AG04449 (cell line): Measurements from ENCODE around the gene PLXDC2.

Experiments used
- CTCF ChIA-PET: fragments of 350-600 bp; formaldehyde crosslinking; extraction: SDS; loops from one replicate; lab custom pipeline; 2021; ENCODE audit warnings: antibody characterized with exemption; lab: Yijun Ruan, JAX
- POLR2A ChIA-PET: fragments of 400-600, 350-600 bp; formaldehyde crosslinking; extraction: SDS; loops from one replicate; lab custom pipeline; 2020; ENCODE audit warnings: antibody characterized with exemption, inconsistent platforms; lab: Yijun Ruan, JAX
- DNase-seq: peaks from one replicate; pipeline ENCODE4 v3.0.0-alpha.2; 2010; ENCODE audit warnings: low read depth, low spot score
- H3K4me3 ChIP-seq: 2 replicates; pipeline ENCODE4 v1.5.1; 2011; ENCODE audit warnings: low read depth, mild to moderate bottlenecking, control low read depth, low read length
- CTCF ChIP-seq: IDR thresholded peaks from one replicate; pipeline ENCODE4 v1.5.1; 2011; ENCODE audit warnings: mild to moderate bottlenecking, moderate library complexity, low read length, control low read depth, inconsistent platforms; ENCODE audit not compliant: insufficient read depth; ENCODE audit errors: missing control alignments

The PLXDC2 gene

GRCh38 chr10:19819419-19820033 is 3.3 kb downstream of the PLXDC2 start:
- ChIA-PET CTCF (interaction anchor here (0.6 to 0.9 kb wide), 2 partner anchors 12 to 15 kb away, joined by 3 to 4 read pairs; no protein-coding TSS in a partner anchor), POLR2A (no interaction called here)
- TF ChIP-seq CTCF: peak; percentile 40
- no peak overlapping the region for H3K4me3 ChIP-seq
- no peak for DNase-seq

- ChIA-PET POLR2A (no interaction called here), CTCF (no interaction called here)
- TF ChIP-seq CTCF: no peak
- no peak overlapping the region for H3K4me3 ChIP-seq
- DNase-seq: no peak
Observed at GRCh38 chr10:19824381-19825342, 8.4 kb downstream of the PLXDC2 start.

- CTCF ChIA-PET: no interaction called here
- no peak for TF ChIP-seq CTCF
- H3K4me3 ChIP-seq: no peak overlapping the region
- DNase-seq: no peak
- POLR2A ChIA-PET: no interaction called here
Observed at GRCh38 chr10:19825700-19826099, 9.5 kb downstream of the PLXDC2 start.

- ChIA-PET CTCF (no interaction called here), POLR2A (no interaction called here)
- DNase-seq: no peak
- no peak overlapping the region for H3K4me3 ChIP-seq
- no peak for TF ChIP-seq CTCF
Observed at GRCh38 chr10:19826712-19827111, 10.5 kb downstream of the PLXDC2 start.

GRCh38 chr10:19828278-19829049 is 12.2 kb downstream of the PLXDC2 start:
- TF ChIP-seq CTCF: no peak
- no peak for DNase-seq
- no peak overlapping the region for H3K4me3 ChIP-seq
- POLR2A ChIA-PET: no interaction called here
- CTCF ChIA-PET: no interaction called here
